GM10248 (cell line): ENCODE data around the gene MRPS10.
A peak's percentile ranks its signal among the peaks of the same experiment; 100 is the strongest.

Source experiments
- CTCF ChIA-PET: fragments of 300-600 bp; sonication (Branson Sonifier 250); formaldehyde crosslinking; extraction: SDS; loops from one replicate; lab custom pipeline; 2021; ENCODE audit warnings: antibody characterized with exemption; lab: Yijun Ruan, JAX
- POLR2A ChIA-PET: fragments of 350-650 bp; sonication (Branson Sonifier 250); formaldehyde crosslinking; extraction: SDS; loops from one replicate; lab custom pipeline; 2020; ENCODE audit warnings: antibody characterized with exemption; lab: Yijun Ruan, JAX
- DNase-seq: peaks from one replicate; pipeline ENCODE4 v3.0.0; 2012; ENCODE audit errors: extremely low spot score
- TF ChIP-seq, protein P1 (sequence below): IDR thresholded peaks from 2 replicates; pipeline ENCODE4 v1.5.1; 2012; ENCODE audit warnings: mild to moderate bottlenecking, low read depth; ENCODE audit errors: extremely low read depth, missing control alignments, control extremely low read depth

The MRPS10 gene

GRCh38 chr6:42232035-42232434 lies 14.4 kb upstream of the MRPS10 start:
- TF ChIP-seq, protein P1, sequence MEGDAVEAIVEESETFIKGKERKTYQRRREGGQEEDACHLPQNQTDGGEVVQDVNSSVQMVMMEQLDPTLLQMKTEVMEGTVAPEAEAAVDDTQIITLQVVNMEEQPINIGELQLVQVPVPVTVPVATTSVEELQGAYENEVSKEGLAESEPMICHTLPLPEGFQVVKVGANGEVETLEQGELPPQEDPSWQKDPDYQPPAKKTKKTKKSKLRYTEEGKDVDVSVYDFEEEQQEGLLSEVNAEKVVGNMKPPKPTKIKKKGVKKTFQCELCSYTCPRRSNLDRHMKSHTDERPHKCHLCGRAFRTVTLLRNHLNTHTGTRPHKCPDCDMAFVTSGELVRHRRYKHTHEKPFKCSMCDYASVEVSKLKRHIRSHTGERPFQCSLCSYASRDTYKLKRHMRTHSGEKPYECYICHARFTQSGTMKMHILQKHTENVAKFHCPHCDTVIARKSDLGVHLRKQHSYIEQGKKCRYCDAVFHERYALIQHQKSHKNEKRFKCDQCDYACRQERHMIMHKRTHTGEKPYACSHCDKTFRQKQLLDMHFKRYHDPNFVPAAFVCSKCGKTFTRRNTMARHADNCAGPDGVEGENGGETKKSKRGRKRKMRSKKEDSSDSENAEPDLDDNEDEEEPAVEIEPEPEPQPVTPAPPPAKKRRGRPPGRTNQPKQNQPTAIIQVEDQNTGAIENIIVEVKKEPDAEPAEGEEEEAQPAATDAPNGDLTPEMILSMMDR: no peak
- ChIA-PET POLR2A (no interaction called here), CTCF (interaction anchor here (0.9 to 3.0 kb wide), 5 partner anchors 11 to 316 kb away, joined by 3 to 11 read pairs (median 8); no protein-coding TSS in a partner anchor)
- DNase-seq: no peak

- CTCF ChIA-PET: interaction anchor here (1.1 to 3.0 kb wide), 5 partner anchors 12 to 180 kb away, joined by 3 to 11 read pairs (median 3); partner anchors contain the start of gene TAF8
- TF ChIP-seq, protein P1: peak; percentile 37
- POLR2A ChIA-PET: no interaction called here
Measured at GRCh38 chr6:42230345-42231321, 13.0 kb upstream of the MRPS10 start.

DNA sequence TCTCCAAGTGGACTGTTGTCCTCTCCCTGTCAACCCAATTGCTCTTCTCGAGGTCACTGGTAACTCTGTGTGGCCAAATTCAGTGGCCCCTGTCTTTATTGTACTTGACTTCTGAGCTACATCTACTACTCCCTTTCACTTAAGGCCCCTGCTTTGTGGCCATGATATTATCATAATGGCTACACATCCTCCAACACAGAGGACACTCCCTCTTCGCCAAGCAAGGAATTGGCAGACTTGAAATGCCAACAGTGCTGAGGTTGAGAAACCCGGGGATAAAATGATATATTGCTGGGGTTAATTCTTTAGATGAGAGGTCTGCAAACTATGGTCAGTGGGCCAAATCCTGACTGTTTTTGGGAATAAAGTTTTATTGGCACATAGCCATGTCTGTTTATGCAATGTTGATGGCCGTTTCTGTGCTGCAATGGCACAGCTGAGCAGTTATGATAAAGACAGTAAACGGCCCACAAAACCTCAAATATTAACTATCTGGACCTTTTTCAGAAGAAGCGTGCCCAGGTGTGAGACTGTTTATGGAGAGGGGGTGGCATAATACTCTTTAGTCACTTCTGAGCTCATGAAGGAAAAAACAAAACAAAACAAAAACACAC lies 12.0 kb upstream of the MRPS10 start:
- TF ChIP-seq, protein P1: no peak
- DNase-seq: no peak
- CTCF ChIA-PET: interaction anchor here (1.1 to 3.0 kb wide), 4 partner anchors 11 to 179 kb away, joined by 3 to 11 read pairs (median 6); partner anchors contain the start of gene TAF8
- POLR2A ChIA-PET: no interaction called here

More at GRCh38 chr6:42230345-42231321, 13.0 kb upstream of the MRPS10 start:
- peak; percentile 43 for DNase-seq

DNA sequence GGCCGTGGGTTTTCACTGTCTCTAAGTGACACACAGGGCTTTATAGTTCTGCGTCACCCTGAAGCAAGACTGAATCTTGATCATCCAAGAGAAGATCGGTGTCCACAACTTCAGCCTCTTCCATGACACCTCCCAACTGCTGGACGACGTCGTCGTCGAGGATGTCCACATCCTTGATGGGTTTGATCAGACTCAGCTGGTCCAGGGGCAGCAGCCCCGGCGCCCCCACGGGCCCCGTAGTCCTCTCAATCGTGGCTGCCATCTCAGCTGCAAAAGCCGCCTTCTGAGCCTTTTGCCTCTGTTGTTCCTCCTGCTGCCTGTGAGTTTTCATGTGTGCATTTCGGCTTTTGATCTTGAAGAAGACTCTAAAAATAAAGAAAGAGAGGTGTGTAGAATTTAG lies 10.6 kb upstream of the MRPS10 start:
- CTCF ChIA-PET: interaction anchor here (1.3 to 3.3 kb wide), 3 partner anchors 13 to 442 kb away, joined by 3 to 14 read pairs (median 3); partner anchors contain the start of genes BYSL and MED20
- no peak for DNase-seq
- POLR2A ChIA-PET: no interaction called here
- TF ChIP-seq, protein P1: no peak

DNA sequence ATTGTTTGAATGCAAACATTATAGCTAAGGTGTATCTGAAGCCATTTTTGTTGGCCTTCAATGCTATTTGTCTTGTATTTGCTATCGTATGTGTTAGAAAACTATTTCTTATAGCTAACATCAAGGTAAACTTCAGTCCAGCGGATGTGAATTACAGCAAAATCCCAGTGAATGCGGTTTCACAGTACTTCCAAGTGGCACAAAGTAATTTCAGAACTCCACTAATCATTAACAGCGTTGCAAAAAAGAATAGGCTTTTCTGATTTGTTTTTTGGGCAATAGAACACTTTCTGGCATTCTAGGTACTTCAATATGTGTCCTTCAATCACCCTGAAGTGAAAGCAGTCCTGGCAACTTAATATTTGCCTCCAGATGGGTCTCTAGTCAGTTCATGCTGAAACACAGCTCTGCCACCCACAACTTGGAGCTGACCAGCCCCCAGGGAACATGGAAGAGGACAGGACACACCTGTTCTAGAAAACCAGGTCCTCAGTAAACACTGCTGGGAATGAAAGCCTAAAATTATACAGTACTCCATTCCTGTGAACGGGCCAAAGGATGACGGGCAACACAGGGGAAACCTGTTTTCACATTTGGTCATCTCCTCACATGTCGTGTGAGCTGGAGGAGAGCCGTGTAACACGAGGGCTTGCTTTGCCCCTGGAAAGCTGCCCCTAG lies 9.7 kb upstream of the MRPS10 start:
- POLR2A ChIA-PET: no interaction called here
- DNase-seq: no peak
- TF ChIP-seq, protein P1: no peak
- CTCF ChIA-PET: interaction anchor here (1.0 to 3.3 kb wide), 4 partner anchors 10 to 306 kb away, joined by 3 to 14 read pairs (median 4); partner anchors contain the start of genes BYSL and MED20
